ENCODE measurements around the gene CREBBP.

- TF ChIP-seq POLR2A (IDR thresholded peaks at IDR 0.05): no peak
- TF ChIP-seq CTCF (IDR thresholded peaks at IDR 0.05): no peak
- no peak for TF ChIP-seq POLR2AphosphoS5 (IDR thresholded peaks at IDR 0.05)
- no peak for TF ChIP-seq EP300 (IDR thresholded peaks at IDR 0.05)
These were observed 80.5 kb downstream of the CREBBP start for GRCh38 chr16:3800019-3800418.

All from upper lobe of left lung (tissue), 4 donors.